HT-29 (cell line): ENCODE data around the gene ZDHHC8. TPM values are rescaled to one million over a fixed set of nuclear protein-coding genes. Genes with fewer than 3 reads are reported as not detected.

Experiments used
- DNase-seq: peaks from one replicate; pipeline ENCODE4 v3.0.0-alpha.2; 2015; ENCODE audit warnings: low spot score
- small RNA-seq: library from RNA; depleted of rRNA; stranded (forward); fragments of <200 nt; gene quantifications from one replicate; pipeline ENCODE3, GENCODE V24; 2014
- total RNA-seq: library from RNA; depleted of rRNA; stranded (reverse); fragments of >200 nt; shearing (Covaris generic); gene quantifications from 2 replicates; pipeline ENCODE4 v1.2.3, GENCODE V29; 2014; rRNA removed

The ZDHHC8 gene
- total RNA-seq, 1 experiment from 2014 or later, result 62.9 TPM

- DNase-seq, result no peak
Observed at GRCh38 chr22:20192972-20193760, 61.6 kb downstream of the ZDHHC8 start.

- DNase-seq, result no peak
Observed at GRCh38 chr22:20193761-20194494, 62.3 kb downstream of the ZDHHC8 start.

- DNase-seq, result no peak
Observed at GRCh38 chr22:20194681-20195593, 63.3 kb downstream of the ZDHHC8 start.

- DNase-seq, result no peak
Observed at GRCh38 chr22:20196094-20196842, 64.7 kb downstream of the ZDHHC8 start.

Small RNAs within 50 kb of the gene (small RNA-seq; reads per million reads assigned to genes)
- gene MIR6816, result not detected
- gene RF00599, result not detected

Other genes with a start within 250 kb of the ZDHHC8 start
- gene COMT, start 190.0 kb upstream of the ZDHHC8 start, total RNA-seq, result 665 and 669 TPM in 2 replicates
- 88.4 and 95.8 TPM in 2 replicates for gene TXNRD2, start 190.0 kb upstream of the ZDHHC8 start, total RNA-seq
- gene ARVCF, start 115.0 kb upstream of the ZDHHC8 start, total RNA-seq, result 211 and 219 TPM in 2 replicates
- 71.9 and 88.2 TPM in 2 replicates for gene TANGO2, start 110.7 kb upstream of the ZDHHC8 start, total RNA-seq
- 74.9 and 87.2 TPM in 2 replicates for gene DGCR8, start 51.6 kb upstream of the ZDHHC8 start, total RNA-seq
- 978 and 1,308 TPM in 2 replicates for gene RANBP1, start 15.7 kb upstream of the ZDHHC8 start, total RNA-seq
- gene TRMT2A, start 14.6 kb upstream of the ZDHHC8 start, total RNA-seq, result 241 and 278 TPM in 2 replicates
- gene CCDC188, start 19.3 kb downstream of the ZDHHC8 start, total RNA-seq, result 0.20 and 0.34 TPM in 2 replicates
- gene RTN4R, start 136.5 kb downstream of the ZDHHC8 start, total RNA-seq, result 41.7 and 45.7 TPM in 2 replicates
- 132 and 163 TPM in 2 replicates for gene DGCR6L, start 188.3 kb downstream of the ZDHHC8 start, total RNA-seq